ENCODE data around the gene MVB12A. TPM values are rescaled to one million over a fixed set of nuclear protein-coding genes. Genes with fewer than 3 reads are reported as not detected.

Gene MVB12A
- polyA plus RNA-seq, 12 donors, result 21.2 to 75.8 (median 24.3) TPM; not detected in 1

- no peak for DNase-seq
These were observed 16.6 kb upstream of the MVB12A start for GRCh38 chr19:17402982-17403855.

GRCh38 chr19:17404015-17404414, 15.8 kb upstream of the MVB12A start:
- no peak for DNase-seq

GRCh38 chr19:17404621-17405249, 15.1 kb upstream of the MVB12A start:
- DNase-seq, result no peak

- DNase-seq, result no peak
These were observed 14.4 kb upstream of the MVB12A start, which contains the start of gene BST2 for GRCh38 chr19:17405250-17406045. Gene BST2 (minus strand): TSS chr19:17405630. CDS start chr19:17405575, 55 bp downstream.

GRCh38 chr19:17406046-17406886, 13.6 kb upstream of the MVB12A start:
- no peak for DNase-seq

GRCh38 chr19:17406887-17407196, 13.0 kb upstream of the MVB12A start:
- DNase-seq, result no peak

GRCh38 chr19:17409990-17410389, 9.9 kb upstream of the MVB12A start:
- no peak for DNase-seq

GRCh38 chr19:17411801-17412200, 8.0 kb upstream of the MVB12A start:
- no peak for DNase-seq

- no peak for DNase-seq
These were observed 5.8 kb upstream of the MVB12A start for GRCh38 chr19:17414097-17414496.

GRCh38 chr19:17415121-17415520, 4.7 kb upstream of the MVB12A start:
- DNase-seq, result no peak

GRCh38 chr19:17418710-17419109, 1.1 kb upstream of the MVB12A start:
- DNase-seq, result no peak

GRCh38 chr19:17419154-17419620, 660 bp upstream of the MVB12A start:
- DNase-seq, result no peak

- no peak for DNase-seq
These were observed 653 bp downstream of the MVB12A start for GRCh38 chr19:17420475-17420924.

- DNase-seq, result no peak
These were observed 2.1 kb downstream of the MVB12A start for GRCh38 chr19:17421942-17422341.

- DNase-seq, result no peak
These were observed 3.8 kb downstream of the MVB12A start for GRCh38 chr19:17423429-17424208.

- no peak for DNase-seq
These were observed 5.0 kb downstream of the MVB12A start for GRCh38 chr19:17424743-17425365.

- no peak for DNase-seq
These were observed 9.8 kb downstream of the MVB12A start for GRCh38 chr19:17429641-17430113.

- DNase-seq, result no peak
These were observed 11.6 kb downstream of the MVB12A start for GRCh38 chr19:17431417-17431816.

GRCh38 chr19:17435218-17435617, 15.4 kb downstream of the MVB12A start:
- no peak for DNase-seq
